Fibroblast of the conjunctiva (primary cell): ENCODE results near the gene ITCH.
"Not testable (repeated sequence)": the region's sequence is repeated elsewhere in the genome, so short reads cannot be mapped to it uniquely, and the experiment has no call there.

Experiments
- DNase-seq: peaks from one replicate; pipeline ENCODE4 v3.0.0-alpha.2; 2010; ENCODE audit warnings: low read depth

The ITCH gene

DNA sequence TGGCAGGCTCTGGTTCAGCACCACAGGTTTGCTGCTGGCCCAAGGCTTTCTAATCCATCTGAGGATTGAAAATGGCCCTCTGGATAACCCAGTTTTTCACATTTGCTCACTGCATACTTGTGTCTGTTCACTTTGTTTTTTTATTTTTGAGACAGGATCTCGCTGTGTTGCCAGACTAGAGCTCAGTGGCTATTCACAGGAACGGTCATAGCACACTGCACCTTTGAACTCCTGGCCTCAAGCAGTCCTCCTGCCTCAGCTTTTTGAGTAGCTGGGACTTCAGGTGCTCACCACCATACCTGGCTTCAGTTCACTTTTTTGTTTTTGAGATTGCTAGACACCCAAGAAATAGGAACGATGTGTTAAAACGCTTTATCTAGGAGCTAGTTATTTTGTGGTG is 57.9 kb downstream of the ITCH start:
- no peak for DNase-seq

DNA sequence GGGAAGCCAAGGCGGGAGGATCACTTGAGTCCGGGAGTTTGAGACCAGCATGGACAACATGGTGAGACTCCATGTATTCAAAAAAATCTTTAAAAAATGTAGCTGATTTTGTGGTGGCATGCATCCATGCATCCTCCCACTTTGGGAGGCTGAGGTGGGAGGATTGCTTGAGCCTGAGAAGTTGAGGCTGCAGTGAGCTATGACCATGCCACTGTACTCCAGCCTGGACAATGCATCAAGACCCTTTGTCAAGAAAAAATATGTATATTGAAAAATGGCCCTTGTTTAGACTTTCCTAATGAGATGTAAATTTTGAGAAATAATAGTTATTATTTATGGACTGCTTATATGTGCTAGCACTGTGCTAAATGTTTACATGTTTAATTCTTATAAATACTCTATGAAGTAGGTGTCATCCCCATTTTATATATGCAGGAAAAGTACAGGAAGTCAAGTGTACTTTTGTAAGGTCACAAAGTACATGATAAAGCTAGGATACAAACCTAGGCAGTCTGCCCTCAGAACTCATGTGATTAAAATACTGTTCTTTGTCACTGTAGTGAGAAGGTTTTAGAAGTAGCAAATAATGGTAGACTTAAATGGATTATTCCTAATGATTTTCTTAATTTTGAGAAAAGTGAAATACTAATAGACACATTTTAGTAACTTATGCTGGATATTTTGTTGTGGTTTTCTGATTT is 58.8 kb downstream of the ITCH start:
- no peak for DNase-seq

DNA sequence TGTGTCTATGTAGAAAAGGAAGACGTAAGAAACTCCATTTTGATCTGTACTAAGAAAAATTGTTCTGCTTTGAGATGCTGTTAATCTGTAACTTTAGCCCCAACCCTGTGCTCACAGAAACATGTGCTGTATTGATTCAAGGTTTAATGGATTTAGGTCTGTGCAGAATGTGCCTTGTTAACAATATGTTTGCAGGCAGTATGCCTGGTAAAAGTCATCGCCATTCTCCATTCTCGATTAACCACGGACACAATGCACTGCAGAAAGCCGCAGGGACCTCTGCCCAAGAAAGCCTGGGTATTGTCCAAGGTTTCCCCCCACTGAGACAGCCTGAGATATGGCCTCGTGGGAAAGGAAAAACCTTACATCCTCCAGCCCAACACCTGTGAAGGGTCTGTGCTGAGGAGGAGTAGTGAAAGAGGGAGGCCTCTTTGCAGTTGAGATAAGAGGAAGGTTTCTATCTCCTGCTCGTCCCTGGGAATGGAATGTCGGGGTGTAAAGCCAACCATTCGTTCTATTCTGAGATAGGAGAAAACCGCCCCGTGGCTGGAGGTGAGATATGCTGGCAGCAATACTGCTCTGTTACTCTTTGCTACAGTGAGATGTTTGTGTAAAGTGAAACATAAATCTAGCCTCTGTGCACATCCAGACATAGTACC is 62.1 kb downstream of the ITCH start:
- not testable (repeated sequence) for DNase-seq

DNA sequence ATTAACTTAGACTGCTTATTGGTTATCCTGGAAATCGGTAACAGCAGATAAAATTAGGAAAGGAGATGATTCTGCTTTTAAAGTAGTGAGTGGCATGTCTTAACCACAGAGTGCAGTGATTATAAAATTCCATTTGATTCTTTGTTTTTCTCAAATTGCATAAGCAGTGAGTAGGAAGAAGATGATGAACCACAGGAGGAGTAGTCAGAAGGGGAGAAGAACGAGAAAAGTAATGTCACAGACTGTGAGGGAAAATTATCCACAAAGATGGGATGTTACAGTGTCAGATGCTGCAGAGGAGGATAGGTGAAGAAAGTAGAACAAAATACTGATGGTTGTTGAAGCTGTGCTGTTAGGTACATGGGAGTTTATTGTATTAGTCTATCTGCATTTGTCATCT is 63.0 kb downstream of the ITCH start:
- DNase-seq, result no peak

DNA sequence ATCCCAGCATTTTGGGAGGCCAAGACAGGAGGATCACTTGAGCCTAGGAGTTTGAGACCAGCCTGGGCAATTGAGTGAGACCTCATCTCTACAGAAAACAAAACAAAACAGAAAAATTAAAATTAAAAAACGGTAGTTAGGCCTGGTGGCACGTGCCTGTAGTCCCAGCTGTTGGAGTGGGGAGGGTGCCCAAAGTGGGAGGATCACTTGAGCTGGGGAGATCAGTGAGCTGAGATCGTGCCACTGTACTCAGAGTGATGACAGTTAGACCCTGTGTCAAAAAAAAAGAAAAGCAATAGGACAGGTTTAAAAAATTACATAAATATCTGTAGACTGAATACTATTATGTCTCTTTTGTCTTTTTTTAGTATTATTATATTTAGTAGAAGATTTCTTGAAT is 64.3 kb downstream of the ITCH start:
- no peak for DNase-seq

DNA sequence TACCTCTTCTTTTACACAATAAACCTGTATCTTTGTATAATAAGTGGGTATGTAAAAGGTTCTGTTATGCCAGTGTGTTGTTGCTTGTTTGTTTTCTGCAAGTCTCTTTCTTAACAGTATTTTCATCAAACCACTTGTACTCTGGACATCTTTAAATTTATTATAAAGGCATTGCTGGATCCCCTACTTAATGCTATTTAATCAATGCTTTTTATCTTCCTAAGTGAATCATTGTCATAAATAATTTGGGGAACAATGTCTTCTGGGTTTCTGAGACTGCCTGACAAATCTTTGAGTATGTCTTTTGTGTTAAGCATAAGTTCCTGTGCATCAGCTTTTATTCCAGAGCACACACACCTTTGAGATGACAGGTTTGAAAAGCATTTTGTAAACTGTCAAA is 64.7 kb downstream of the ITCH start:
- no peak for DNase-seq

DNA sequence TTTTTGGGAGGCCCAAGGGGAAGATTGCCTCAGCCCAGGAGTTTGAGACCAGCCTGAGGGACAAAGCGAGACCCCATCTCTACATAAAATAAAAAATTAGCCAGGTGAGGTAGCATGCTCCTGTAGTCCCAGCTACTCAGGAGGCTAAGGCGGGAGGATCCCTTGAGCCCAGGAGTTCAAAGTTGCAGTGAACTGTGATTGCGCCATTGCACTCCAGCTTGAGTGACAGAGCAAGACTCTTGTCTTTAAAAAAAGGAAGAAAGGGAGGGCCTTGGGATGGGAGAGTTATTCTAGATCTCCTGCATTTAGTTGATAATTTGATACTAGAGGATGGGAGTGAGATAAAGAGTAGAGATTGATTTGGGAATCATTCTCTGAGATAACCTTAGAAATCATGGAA is 68.1 kb downstream of the ITCH start:
- DNase-seq, result no peak

DNA sequence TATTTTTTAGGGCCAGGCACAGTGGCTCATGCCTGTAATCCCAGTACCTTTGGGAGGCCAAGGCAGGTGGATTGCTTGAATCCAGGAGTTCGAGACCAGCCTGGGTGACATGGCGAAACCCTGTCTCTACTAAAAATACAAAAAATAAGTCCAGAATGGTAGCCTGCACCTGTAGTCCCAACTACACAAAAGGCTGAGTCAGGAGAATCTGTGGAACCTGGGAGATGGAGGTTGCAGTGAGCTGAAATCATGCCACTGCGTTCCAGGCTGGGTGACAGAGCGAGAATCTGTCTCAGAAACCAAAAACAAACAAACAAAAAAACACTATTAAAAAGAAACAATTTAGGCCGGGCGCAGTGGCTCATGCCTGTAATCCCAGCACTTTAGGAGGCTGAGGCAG is 69.6 kb downstream of the ITCH start:
- not testable (repeated sequence) for DNase-seq

DNA sequence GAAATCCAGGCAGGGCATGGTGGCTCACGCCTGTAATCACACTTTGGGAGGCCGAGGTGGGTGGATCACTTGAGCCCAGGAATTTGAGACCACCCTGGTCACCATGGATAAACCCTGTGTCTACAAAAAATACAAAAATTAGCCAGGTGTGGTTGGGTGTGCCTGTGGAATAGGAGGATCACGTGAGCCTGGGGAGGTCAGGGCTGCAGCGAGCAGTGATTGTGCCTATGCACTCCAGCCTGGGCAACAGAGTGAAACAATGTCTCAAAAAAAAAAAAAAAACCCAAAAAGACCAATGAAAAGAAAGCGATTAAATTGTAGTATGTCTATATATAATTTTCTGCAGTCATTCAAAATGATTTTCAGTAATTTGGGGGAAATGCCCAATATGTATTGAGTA is 70.3 kb downstream of the ITCH start:
- no peak for DNase-seq

DNA sequence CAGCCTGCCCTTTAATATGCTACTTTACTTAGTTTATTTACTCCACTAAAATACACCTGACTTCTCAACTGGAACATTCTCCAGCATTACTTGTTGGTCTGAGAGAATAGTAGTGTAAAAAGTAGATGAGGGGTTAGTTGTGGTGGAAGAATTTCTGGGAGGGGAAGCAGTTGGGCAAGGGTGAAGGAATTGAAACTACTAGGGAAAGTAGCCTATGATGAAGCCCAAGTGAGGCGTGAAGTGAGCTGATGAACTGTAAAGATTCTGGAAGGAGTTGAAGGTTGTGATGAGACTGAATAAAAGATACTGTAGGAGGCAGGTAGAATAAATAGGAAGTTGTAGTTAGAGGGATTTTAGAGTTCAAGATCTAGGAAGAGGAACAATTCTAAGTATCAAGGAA is 72.5 kb downstream of the ITCH start:
- no peak for DNase-seq

DNA sequence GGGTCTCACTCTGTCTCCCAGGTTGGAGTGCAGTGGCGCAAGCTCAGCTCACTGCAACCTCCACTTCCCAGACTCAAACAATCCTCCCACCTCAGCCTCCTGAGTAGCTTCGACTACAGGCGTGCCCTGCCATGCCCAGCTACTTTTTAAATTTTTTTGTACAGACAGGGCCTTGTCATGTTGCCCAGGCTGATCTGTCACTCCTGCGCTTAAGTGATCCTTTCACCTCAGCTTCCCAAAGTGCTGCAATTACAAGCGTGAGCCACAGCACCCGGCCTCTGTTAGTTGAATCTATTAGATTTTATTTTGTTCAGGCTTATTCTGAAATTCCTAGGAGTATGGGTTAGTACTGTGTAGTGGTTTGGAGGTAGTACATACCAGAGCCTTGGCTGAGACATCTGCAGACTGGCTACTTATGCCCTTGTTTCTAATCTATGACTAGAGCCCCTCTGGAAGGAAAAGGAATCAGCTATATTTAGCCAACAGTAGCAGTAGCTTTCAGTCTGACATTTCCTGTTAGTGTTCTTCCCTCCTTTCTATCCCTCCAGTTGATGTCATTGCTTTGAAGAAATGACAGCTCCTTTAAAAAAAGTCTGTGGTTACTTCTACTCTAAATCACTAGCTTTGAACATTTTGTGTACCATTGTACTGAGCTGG is 74.4 kb downstream of the ITCH start:
- no peak for DNase-seq

DNA sequence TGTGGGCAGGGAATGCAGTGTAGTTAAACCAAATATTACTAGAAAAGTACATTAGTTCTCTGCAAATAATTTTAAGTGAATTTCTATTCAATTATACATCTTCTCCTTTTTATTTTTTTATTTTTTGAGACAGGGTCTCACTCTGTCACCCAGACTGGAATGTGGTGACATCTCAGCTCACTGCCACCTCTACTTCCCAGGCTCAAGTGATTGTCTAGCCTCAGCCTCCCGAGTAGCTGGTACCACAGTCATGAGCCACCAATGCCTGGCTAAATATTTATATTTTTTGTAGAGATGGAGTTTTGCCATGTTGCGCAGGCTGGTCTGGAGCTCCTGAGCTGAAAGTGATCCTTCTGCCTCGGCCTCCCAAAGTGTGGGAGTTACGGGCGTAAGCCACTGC is 76.1 kb downstream of the ITCH start:
- DNase-seq, result no peak

DNA sequence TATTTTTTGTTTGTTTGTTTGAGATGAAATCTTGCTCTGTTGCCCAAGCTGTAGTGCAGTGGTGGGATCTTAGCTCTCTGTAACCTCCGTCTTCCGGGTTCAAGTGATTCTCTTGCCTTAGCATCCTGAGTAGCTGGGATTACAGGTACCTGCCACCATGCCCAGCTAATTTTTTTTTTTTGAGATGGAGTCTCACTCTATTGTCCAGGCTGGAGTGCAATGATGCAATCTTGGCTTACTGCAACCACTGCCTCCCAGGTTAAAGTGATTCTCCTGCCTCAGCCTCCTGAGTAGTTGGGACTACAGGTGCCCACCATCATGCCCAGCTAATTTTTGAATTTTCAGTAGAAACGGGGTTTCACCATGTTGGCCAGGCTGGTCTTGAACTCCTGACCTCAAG is 78.3 kb downstream of the ITCH start:
- not testable (repeated sequence) for DNase-seq

DNA sequence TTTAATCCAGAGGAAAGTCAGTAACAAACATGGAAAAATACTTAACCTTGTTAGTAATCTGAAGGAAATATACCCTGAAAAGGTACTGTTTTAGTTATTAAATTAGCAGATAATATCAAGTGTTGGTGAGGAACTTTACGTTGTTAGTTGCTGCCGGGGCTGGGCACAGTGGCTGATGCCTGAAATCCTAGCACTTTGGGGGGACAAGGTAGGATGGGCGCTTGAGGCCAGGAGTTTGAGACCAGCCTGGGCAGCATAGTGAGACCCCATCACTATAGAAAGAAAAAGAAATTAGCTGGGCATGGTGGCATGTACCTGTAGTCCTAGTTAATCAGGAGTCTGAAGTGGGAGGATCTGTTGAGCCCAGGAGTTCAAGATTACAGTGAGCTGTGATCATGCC is 80.5 kb downstream of the ITCH start:
- DNase-seq, result no peak

DNA sequence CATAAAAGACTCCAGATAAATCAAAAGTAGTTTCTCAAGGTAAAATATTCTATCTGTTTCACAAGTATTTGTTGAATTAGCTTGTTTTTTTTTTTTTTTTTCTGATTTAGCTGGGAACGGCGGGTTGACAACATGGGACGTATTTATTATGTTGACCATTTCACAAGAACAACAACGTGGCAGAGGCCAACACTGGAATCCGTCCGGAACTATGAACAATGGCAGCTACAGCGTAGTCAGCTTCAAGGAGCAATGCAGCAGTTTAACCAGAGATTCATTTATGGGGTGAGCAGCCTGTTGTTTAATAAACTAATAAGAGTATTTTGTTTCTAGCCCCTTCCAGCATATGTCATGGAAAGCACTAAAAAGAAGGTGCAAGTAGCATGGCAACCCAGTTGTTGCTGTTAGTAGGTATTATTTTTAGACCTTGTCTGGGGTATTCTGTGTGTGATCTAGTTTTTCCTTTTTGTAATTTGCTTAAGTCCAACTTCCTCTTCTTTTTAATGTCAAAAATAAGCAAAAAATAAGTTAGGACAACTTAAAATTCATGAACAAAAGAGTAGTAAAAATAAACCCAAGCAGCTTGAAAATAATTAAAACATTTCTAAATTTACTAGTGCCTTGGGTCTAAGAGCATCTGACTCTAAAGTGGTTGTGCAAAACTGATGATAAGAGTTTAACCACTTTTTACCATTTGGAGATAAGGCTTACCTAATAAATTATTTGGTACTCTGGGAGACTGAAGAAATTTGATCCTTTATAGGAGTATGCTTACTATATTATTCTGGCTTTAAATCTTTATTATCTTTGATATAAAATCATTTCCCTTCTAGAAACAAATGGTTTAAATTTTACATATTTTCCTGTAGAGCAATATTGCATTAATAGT is 82.3 kb downstream of the ITCH start:
- DNase-seq, result no peak

DNA sequence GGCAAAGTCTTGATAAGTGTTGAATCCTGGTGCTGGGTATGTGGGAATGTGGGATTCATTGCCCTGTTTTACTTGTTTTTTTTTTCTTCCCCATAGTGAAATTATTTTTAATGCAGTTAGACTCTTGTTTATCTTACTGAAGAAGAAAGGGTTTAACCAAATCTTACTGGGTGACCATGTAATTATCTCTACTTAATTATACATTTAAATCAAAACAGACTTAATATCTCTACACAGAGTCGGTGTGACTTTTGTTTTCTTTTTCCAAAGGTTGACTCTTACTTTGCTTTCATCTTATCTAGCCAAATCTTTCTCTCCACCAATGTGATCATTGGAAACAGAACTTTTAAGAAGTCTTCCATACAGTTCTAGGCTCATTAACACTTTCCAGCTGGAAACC is 85.4 kb downstream of the ITCH start:
- no peak for DNase-seq

DNA sequence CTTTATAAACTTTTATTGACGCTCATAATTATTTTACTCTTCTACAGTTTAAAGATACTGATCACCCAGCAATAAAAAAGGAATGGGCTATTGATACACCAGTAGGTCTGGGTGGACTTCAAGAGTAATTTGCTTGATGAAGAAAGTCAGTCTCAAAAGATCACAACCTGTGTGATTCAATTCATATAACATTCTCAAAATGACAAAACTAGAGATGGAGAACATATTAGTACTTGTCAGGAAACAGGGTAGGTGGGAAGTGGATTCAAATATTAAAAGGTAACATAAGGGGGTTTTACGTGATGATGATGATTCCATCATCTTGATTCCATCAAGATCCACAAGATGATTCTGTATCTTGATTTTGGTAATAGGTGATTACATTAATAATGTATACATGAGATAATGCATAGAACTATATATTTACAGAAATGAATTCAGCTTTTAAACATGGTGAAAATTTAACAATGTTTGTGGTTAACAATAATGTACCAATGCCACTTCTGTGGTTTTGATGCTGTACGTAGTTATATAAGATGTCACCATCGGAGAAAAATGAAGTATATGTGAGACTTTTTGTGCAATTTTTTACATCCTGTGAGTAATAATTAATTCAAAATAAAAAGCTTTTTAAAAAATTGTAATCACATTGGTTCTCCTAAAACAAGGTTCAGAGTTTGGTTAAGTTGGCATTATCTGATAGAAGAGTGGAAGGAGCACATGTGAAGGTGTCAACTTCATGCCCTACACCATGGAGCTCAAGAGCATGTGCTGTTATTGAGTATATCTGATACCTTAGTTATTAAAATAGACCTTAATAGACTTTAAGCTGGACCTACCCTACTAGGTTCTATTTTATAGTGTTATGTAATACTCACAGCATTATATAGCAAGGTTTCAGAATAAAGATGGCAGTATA is 86.9 kb downstream of the ITCH start:
- no peak for DNase-seq

DNA sequence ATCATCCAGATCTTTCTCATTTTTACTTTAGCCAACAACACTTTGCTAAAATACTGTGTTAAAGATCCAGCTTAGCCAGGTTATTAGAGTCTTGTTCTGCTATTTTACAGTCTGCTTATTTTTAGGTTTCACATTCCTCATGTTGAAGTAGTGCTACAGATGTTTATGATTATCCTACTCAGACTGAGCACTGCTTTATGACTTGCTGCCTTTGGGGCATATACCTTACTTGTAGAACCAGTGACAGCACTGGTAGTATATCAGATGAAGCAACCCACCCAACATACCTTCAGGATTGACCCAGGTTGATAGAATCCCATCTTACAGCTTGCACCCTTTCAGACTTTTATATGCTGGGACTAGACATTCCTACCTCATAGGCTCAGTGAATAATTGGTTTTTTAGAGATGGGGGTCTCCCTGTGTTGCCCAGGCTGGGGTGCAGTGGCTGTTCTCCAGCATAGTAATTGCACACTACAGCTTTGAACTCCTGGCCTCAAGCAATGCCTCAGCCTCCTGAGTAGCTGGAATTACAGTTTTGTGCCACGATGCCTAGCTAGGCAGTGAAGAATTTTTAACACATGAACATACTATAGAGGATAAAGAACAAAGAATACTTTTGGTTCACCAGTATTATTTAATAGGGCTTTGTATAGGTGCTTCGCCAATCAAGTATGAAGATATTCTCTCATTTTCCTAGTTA is 89.4 kb downstream of the ITCH start:
- DNase-seq, result peak; percentile 23

DNA sequence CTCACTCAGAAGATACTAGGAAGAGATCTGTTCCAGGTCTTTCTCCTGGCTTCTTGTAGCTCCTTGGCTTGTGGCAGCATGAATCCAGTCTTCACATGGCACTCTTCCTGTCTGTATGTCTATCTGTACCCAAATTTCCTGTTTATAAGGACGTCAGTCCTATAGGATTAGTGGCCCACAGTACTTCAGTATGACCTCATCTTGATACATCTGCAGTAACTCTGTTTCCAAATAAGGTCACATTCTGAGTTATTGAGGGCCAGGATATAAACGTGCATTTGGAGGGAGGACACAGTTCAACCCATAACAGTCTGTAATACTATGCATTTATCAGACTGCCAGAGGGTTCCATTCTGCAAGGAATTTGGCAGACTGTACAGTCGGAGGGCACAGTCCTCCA is 95.6 kb downstream of the ITCH start:
- no peak for DNase-seq

DNA sequence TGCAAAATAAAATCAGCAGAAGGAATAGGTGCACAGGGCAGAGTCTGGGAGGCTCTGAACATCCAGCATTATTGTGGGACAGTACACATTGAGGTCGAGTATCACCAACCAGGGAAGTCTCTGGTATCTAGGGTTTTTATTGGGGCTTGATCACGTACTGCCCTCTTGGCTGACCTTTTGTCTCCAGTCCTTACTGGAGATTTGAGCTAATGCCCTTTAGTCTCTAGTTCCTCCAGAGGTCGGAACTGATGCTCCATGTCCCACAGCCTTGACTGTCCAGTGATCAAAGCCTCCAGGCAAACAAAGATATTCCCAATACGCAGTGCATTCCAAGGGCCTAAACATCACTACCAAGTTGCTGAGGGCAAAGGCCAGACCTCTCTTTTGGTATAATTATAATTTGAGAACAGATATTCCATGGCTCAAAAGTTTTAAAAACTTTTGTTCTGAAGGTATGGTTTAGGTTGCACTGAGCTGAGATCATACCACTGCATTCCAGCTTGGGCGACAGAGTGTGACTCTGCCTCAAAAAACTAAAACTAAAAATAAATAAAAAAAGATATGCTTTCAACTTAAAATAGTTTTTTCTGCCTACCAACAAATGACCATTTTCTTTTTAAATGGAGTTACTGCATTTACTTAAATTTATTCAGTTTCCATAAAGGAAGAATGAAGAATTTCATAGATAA is 96.3 kb downstream of the ITCH start:
- DNase-seq, result no peak
